ENCODE measurements around the gene CHAC2. TPM values are rescaled to one million over a fixed set of nuclear protein-coding genes. Genes with fewer than 3 reads are reported as not detected.

CHAC2 gene
- total RNA-seq, 1 donor from 2014 or later: 10.3 TPM

DNA sequence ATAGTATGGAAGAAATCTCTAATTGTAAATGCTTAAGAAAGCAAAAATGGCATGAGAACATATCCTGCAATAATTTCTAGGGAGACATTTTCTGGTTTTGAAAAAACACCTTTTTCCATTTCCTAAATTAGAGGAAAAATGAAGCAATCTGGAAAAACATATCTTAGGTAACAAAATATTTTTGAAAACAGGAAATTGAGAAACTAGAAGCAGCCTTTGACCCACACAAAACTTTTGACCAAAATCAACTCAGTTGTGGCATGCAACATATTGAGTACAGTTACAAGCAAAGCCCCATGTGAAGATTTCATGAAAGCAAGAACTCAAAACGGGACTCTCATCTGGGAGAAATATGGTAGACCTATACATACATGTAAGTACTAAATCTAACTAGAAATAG lies 28.6 kb upstream of the CHAC2 start:
- H3K4me3 ChIP-seq (ENCODE audit: low read depth, low read length): no peak overlapping the region
- DNase-seq (ENCODE audit: low read depth): no peak
- TF ChIP-seq CTCF (conservative IDR thresholded peaks at IDR 0.05; ENCODE audit: low read depth, low read length): no peak

DNA sequence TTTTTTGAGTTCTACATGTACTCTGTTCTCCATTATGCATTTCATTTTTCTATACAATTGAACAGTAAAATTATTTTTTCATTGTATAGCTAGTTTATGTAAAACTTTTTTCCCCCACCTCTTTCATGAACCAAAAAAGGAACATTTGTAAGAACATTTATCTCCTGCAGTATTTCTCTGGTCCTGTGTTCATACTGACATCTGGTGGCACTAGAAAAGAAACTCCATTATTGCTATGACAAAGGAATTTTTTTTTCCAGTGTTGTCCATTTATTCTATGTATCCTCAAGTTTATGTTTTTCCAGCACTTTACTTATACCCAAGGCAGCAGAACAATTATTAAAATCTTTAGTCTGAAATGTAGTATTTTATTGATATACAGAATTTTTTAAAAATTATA lies 27.4 kb upstream of the CHAC2 start:
- no peak overlapping the region for H3K4me3 ChIP-seq (ENCODE audit: low read depth, low read length)
- DNase-seq (ENCODE audit: low read depth): no peak
- peak; percentile 57 for TF ChIP-seq CTCF (conservative IDR thresholded peaks at IDR 0.05; ENCODE audit: low read depth, low read length)

- DNase-seq (ENCODE audit: low read depth): no peak
- TF ChIP-seq CTCF (conservative IDR thresholded peaks at IDR 0.05; ENCODE audit: low read depth, low read length): no peak
- H3K4me3 ChIP-seq (ENCODE audit: low read depth, low read length): no peak overlapping the region
Observed at GRCh38 chr2:53744395-53745065, 23.1 kb upstream of the CHAC2 start.

GRCh38 chr2:53750041-53750768 lies 17.4 kb upstream of the CHAC2 start:
- TF ChIP-seq CTCF (conservative IDR thresholded peaks at IDR 0.05; ENCODE audit: low read depth, low read length): no peak
- H3K4me3 ChIP-seq (ENCODE audit: low read depth, low read length): no peak overlapping the region
- DNase-seq (ENCODE audit: low read depth): no peak

DNA sequence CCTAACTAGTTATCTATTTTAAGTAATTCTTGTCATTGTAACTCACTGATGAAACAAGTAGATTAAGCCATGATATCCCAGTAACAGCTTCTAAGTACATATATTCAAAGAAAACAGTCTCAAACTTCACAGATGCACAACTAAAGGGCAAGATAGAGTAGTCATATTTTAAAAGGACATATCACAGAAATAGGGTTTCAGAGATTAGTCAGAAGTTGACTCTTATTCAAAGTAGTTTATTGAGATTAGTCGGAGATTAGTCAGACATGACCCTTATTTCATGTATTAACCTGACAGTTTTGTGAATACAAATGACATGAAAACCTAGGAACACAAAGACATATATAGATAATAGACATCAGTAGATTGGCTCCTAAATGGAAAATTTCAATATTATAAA lies 15.9 kb upstream of the CHAC2 start:
- H3K4me3 ChIP-seq (ENCODE audit: low read depth, low read length): no peak overlapping the region
- TF ChIP-seq CTCF (conservative IDR thresholded peaks at IDR 0.05; ENCODE audit: low read depth, low read length): no peak
- DNase-seq (ENCODE audit: low read depth): no peak

DNA sequence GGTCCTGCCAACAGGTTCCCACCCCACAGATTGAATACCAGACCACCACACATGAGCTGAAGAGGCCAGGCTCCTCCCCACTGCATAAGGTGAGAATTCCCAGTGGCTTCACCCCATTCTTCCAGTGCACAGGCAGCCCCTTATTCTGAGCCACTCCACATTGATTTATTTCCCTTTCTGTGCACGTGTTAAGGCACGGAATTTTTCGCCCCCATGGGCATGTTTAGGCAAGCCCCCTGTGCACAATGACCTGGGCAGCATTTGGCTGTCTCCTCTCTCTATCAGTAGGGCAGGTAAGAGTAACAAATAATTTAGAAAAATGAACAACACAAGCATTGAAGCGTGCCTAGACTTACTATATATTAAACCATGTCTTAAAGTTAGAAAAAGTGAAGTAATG lies 15.2 kb upstream of the CHAC2 start:
- TF ChIP-seq CTCF (conservative IDR thresholded peaks at IDR 0.05; ENCODE audit: low read depth, low read length): no peak
- H3K4me3 ChIP-seq (ENCODE audit: low read depth, low read length): no peak overlapping the region
- DNase-seq (ENCODE audit: low read depth): no peak

DNA sequence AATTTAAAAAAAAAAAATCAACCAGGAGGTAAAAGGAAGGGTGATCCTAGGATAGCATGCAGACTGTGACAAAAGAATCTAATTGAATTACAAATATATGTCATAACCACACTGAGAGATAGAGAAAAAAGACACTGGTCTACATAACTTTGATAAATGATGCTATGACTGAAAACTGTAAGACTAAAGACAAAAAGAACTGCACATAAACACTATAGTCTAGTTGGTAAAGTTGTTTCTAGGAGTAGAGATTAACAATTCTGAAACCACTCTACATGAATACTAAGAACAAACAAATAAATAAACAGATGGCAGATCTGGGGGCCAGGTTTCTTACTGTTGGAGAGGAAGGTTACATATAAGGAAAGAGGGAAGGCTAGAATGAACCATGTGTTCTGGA lies 14.6 kb upstream of the CHAC2 start:
- DNase-seq (ENCODE audit: low read depth): no peak
- TF ChIP-seq CTCF (conservative IDR thresholded peaks at IDR 0.05; ENCODE audit: low read depth, low read length): no peak
- H3K4me3 ChIP-seq (ENCODE audit: low read depth, low read length): no peak overlapping the region

Measured in epithelial cell of proximal tubule (primary cell).